A549 (cell line): ENCODE measurements around the gene DMRT1.

Experiments
- CBX2 ChIP-seq: fragments of 200-600 bp; sonication (generic); IDR thresholded peaks from 2 replicates; pipeline ENCODE4 v1.6.1; 2016; ENCODE audit warnings: low read depth, mild to moderate bottlenecking, borderline replicate concordance
- CTCF ChIP-seq: fragments of >200 bp; sonication (Bioruptor Twin); formaldehyde crosslinking; IDR thresholded peaks from 3 replicates; pipeline ENCODE4 v1.5.1; 2016
- EP300 ChIP-seq, 2 experiments: fragments of >200 bp; sonication (Bioruptor Twin); formaldehyde crosslinking; IDR thresholded peaks; 2 replicates in 1 of 2; 3 replicates in 1 of 2; pipeline ENCODE4 v1.6.1; 2016 to 2017
- HMGXB4 ChIP-seq: fragments of 250-450 bp; sonication (Bioruptor Pico); IDR thresholded peaks from 2 replicates; pipeline ENCODE4 v1.5.0; 2021; ENCODE audit warnings: mild to moderate bottlenecking, moderate library complexity, borderline replicate concordance
- MAFK ChIP-seq: fragments of 450-650 bp; IDR thresholded peaks from 2 replicates; pipeline ENCODE4 v1.6.1; 2014; ENCODE audit not compliant: partially characterized antibody
- REST ChIP-seq: fragments of 200-600 bp; sonication (generic); IDR thresholded peaks from 2 replicates; pipeline ENCODE4 v1.6.1; 2016; ENCODE audit warnings: antibody characterized with exemption, mild to moderate bottlenecking, moderate library complexity

- TF ChIP-seq CBX2 = no peak
- no peak for TF ChIP-seq CTCF
- TF ChIP-seq REST = no peak
- no peak for TF ChIP-seq EP300 (IDR thresholded peaks at IDR 0.05)
- TF ChIP-seq MAFK = no peak
- no peak for TF ChIP-seq HMGXB4 (CRISPR knock-in tag)
These were observed 71.3 kb downstream of the DMRT1 start for GRCh38 chr9:912776-913175.
